Tibial nerve (tissue), 4 donors: ENCODE measurements around the gene ACAA1. TPM values are rescaled to one million over a fixed set of nuclear protein-coding genes. Genes with fewer than 3 reads are reported as not detected.
A peak's percentile ranks its signal among the peaks of the same experiment; 100 is the strongest.

Experiments used
- DNase-seq, 2 donors: peaks; one replicate each; pipeline ENCODE4 v3.0.0-alpha.2; 2019; ENCODE audit warnings: low spot score in 2 of 2
- H3K27ac ChIP-seq, 4 donors: fragments of 200-600 bp; sonication (generic) in 3 of 4; one replicate each; pipeline ENCODE4 v1.5.1; 2017 to 2019; ENCODE audit warnings: mild to moderate bottlenecking in 1 of 4
- H3K27me3 ChIP-seq, 2 donors: fragments of 200-600 bp; sonication (generic) in 1 of 2; one replicate each; pipeline versions ENCODE4 v1.5.1 to v1.6.0; 2017 to 2019
- H3K36me3 ChIP-seq, 3 donors: fragments of 200-600 bp; sonication (generic); one replicate each; pipeline ENCODE4 v1.5.1; 2018 to 2019
- H3K4me1 ChIP-seq, 4 donors: fragments of 200-600 bp; sonication (generic) in 3 of 4; one replicate each; pipeline ENCODE4 v1.5.1; 2017 to 2019
- H3K4me3 ChIP-seq, 4 donors: fragments of 200-600 bp; sonication (generic) in 3 of 4; one replicate each; pipeline ENCODE4 v1.5.1; 2017 to 2019; ENCODE audit warnings: mild to moderate bottlenecking in 1 of 4, moderate library complexity in 1 of 4
- H3K9me3 ChIP-seq, 4 donors: fragments of 200-600 bp; sonication (generic) in 3 of 4; one replicate each; pipeline ENCODE4 v1.5.1; 2017 to 2019
- CTCF ChIP-seq, 5 experiments: fragments of 200-600 bp in 3 of 5; fragments of 450-650 bp in 2 of 5; sonication (generic) in 3 of 5; IDR thresholded peaks; one replicate each; pipeline ENCODE4 v1.5.1; 2016 to 2019; ENCODE audit warnings: antibody characterized with exemption in 5 of 5, mild to moderate bottlenecking in 3 of 5, moderate library complexity in 2 of 5
- EP300 ChIP-seq, 2 donors: sonication (generic); formaldehyde crosslinking; IDR thresholded peaks; one replicate each; pipeline ENCODE4 v1.6.1; 2017; ENCODE audit warnings: antibody characterized with exemption in 2 of 2, mild to moderate bottlenecking in 1 of 2
- POLR2A ChIP-seq, 2 donors: fragments of 450-650 bp; IDR thresholded peaks; one replicate each; pipeline ENCODE4 v1.6.1; 2017; ENCODE audit warnings: antibody characterized with exemption in 2 of 2, mild to moderate bottlenecking in 2 of 2, moderate library complexity in 2 of 2
- WGBS, 2 donors: methylation state at CpG; one replicate each; pipeline ENCODE4 v1.1.5; 2018; 5-methylcytosine and 5-hydroxymethylcytosine counted together
- total RNA-seq, 4 donors: library from RNA; depleted of rRNA; stranded (reverse); fragments of >200 nt; gene quantifications; one replicate each; pipeline ENCODE4 v1.1.0, GENCODE V29; 2016

Gene ACAA1
- total RNA-seq, 4 donors from 2014 or later = 63.9 to 83.3 (median 80.5) TPM

GRCh38 chr3:38133557-38134405, 3.1 kb downstream of the ACAA1 start:
- no peak overlapping the region for H3K27ac ChIP-seq
- peaks cover 0 to 64% (median 6%) of the 10 kb centered on the region in 3 donors for H3K36me3 ChIP-seq
- H3K4me3 ChIP-seq = no peak overlapping the region
- peaks cover 0 to 41% (median 13%) of the 10 kb centered on the region in 4 donors for H3K4me1 ChIP-seq
- DNase-seq = no peak
- WGBS, 2 donors = 93 to 94% methylated on average over 10 of the region's 10 CpGs
- no peaks in the 10 kb centered on the region for H3K9me3 ChIP-seq
- H3K27me3 ChIP-seq = no peaks in the 10 kb centered on the region
- TF ChIP-seq POLR2A (IDR thresholded peaks at IDR 0.05) (no peak), CTCF (IDR thresholded peaks at IDR 0.05) (no peak), EP300 (IDR thresholded peaks at IDR 0.05) (no peak)

GRCh38 chr3:38133209-38133556, 3.7 kb downstream of the ACAA1 start:
- no peak overlapping the region for H3K4me3 ChIP-seq
- DNase-seq = no peak
- H3K27me3 ChIP-seq = no peaks in the 10 kb centered on the region
- no peak overlapping the region for H3K27ac ChIP-seq
- no peaks in the 10 kb centered on the region for H3K9me3 ChIP-seq
- TF ChIP-seq EP300 (IDR thresholded peaks at IDR 0.05) (no peak), POLR2A (IDR thresholded peaks at IDR 0.05) (no peak), CTCF (IDR thresholded peaks at IDR 0.05) (no peak)
- peaks cover 0 to 39% (median 12%) of the 10 kb centered on the region in 4 donors for H3K4me1 ChIP-seq
- peaks cover 0 to 70% (median 9%) of the 10 kb centered on the region in 3 donors for H3K36me3 ChIP-seq
- WGBS, 2 donors = 89 to 93% methylated on average over 3 of the region's 3 CpGs

- TF ChIP-seq POLR2A (IDR thresholded peaks at IDR 0.05) (no peak), CTCF (IDR thresholded peaks at IDR 0.05) (peak in 1 of 5 experiments; percentile 22)
- Histone ChIP-seq H3K36me3 (peaks cover 0 to 83% (median 18%) of the 10 kb centered on the region in 3 donors), H3K27me3 (no peaks in the 10 kb centered on the region), H3K4me1 (peaks cover 0 to 32% (median 9%) of the 10 kb centered on the region in 4 donors), H3K4me3 (no peak overlapping the region), H3K27ac (no peak overlapping the region), H3K9me3 (no peaks in the 10 kb centered on the region)
- WGBS, 2 donors = 54 to 69% methylated on average over 5 to 6 of the region's 6 CpGs
- no peak for DNase-seq
These were observed 5.1 kb downstream of the ACAA1 start for GRCh38 chr3:38131621-38132369.

GRCh38 chr3:38130631-38131065, 6.3 kb downstream of the ACAA1 start:
- no peak for TF ChIP-seq EP300 (IDR thresholded peaks at IDR 0.05)
- no peak for TF ChIP-seq POLR2A (IDR thresholded peaks at IDR 0.05)
- TF ChIP-seq CTCF (IDR thresholded peaks at IDR 0.05) = no peak
- Histone ChIP-seq H3K4me3 (no peak overlapping the region), H3K4me1 (peaks cover 0 to 26% (median 5%) of the 10 kb centered on the region in 4 donors), H3K36me3 (peaks cover 0 to 95% (median 30%) of the 10 kb centered on the region in 3 donors), H3K27me3 (no peaks in the 10 kb centered on the region), H3K9me3 (no peaks in the 10 kb centered on the region), H3K27ac (no peak overlapping the region)
- 76 to 77% methylated on average over 3 of the region's 3 CpGs for WGBS, 2 donors
- no peak for DNase-seq

- H3K36me3 ChIP-seq = peaks cover 2 to 100% (median 30%) of the 10 kb centered on the region in 3 donors
- no peak for TF ChIP-seq CTCF (IDR thresholded peaks at IDR 0.05)
- no peak for TF ChIP-seq EP300 (IDR thresholded peaks at IDR 0.05)
- no peak for TF ChIP-seq POLR2A (IDR thresholded peaks at IDR 0.05)
These were observed 7.9 kb downstream of the ACAA1 start for GRCh38 chr3:38129058-38129457.

More at GRCh38 chr3:38129058-38129457, 7.9 kb downstream of the ACAA1 start:
- 92 to 100% methylated on average over 5 of the region's 5 CpGs for WGBS, 2 donors
- H3K4me1 ChIP-seq = peaks cover 0 to 11% (median 0%) of the 10 kb centered on the region in 4 donors
- no peak for DNase-seq
- H3K27ac ChIP-seq = no peak overlapping the region
- H3K27me3 ChIP-seq = no peaks in the 10 kb centered on the region
- no peaks in the 10 kb centered on the region for H3K9me3 ChIP-seq
- no peak overlapping the region for H3K4me3 ChIP-seq
